Endometrial microvascular endothelial cells (primary cell): Measurements from ENCODE around the gene PTPRK. TPM values are rescaled to one million over a fixed set of nuclear protein-coding genes. Genes with fewer than 3 reads are reported as not detected.

Source experiments
- in situ Hi-C: cut with HindIII; loops from 2 replicates; pipeline ENCODE4 v1.10.0; 2017; ENCODE audit warnings: low sequenced_read_pairs, low pct_unique_long_range_greater_than_20kb; ENCODE audit errors: inconsistent ontology term
- total RNA-seq: library from RNA; depleted of rRNA; stranded (reverse); fragments of >200 nt; gene quantifications from one replicate; pipeline ENCODE4 v1.2.3, GENCODE V29; 2015; ENCODE audit errors: inconsistent ontology term

PTPRK gene
- total RNA-seq, 1 donor from 2014 or later: 60.4 TPM

DNA sequence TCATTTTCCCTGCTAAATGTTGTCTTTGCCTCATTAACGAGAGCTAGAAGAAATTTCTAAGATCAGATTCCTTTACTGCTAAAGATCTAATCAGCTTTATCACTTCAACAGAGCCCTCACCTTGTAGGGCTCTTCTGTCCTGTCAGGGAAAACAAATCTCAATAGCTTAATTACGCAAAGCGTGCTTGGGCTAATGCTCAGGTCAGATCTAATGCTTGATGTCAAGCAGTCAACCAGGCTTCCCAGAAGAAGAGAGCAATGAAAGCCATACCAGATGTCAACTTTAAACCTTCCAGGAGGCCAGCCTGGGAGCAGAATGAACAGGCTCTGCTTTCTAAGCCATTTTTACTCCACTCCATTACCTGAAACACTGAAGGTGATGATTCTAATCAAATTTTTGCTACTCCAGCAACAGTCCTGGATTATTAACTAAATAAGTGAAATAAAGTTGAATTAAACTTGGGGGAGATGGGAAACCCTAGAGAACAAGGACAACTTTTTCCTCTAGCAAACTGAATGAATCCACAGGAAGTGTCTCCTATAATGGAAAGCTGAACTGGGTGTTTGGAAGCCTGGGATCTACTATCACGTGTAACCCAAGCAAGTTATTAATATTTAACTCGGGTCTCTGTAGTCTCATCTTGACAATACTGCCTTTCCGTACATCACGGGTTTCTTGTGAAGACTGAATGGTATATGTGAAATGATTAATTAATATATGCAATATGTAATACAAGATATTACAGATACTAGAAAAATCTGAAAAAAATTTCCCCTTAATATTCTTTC, 273.7 kb downstream of the PTPRK start:
- in situ Hi-C loops: no loop called here

DNA sequence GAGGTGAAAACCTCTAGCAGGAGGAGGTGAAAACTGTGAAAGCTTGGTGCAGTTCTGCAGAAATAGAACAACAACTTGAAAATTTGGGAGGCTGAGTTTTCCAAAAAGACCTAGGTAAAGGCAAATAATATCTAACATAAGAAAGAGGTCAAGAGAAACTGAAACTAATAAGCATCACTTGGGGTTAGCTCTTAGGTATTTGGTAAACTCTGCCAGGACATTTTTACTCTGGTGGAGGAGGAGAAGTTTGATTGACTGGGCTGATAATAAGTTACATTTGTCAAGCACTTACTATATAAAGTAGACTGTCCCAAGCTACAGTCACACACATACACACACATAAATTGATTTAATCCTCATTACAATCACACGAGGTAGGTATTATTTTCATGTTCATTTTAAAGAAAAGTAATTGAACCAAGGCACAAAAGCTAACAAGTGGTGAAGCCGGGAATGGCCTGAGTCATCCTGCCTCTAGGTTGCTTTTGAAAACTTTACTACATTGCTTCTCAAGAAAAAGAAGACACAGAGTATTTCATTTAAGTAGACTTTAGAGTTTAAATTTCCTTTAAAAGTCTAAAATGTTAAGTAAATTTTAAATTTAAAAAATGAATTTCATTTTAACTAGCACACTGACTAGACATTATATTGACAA, 275.5 kb downstream of the PTPRK start:
- in situ Hi-C loops: no loop called here

DNA sequence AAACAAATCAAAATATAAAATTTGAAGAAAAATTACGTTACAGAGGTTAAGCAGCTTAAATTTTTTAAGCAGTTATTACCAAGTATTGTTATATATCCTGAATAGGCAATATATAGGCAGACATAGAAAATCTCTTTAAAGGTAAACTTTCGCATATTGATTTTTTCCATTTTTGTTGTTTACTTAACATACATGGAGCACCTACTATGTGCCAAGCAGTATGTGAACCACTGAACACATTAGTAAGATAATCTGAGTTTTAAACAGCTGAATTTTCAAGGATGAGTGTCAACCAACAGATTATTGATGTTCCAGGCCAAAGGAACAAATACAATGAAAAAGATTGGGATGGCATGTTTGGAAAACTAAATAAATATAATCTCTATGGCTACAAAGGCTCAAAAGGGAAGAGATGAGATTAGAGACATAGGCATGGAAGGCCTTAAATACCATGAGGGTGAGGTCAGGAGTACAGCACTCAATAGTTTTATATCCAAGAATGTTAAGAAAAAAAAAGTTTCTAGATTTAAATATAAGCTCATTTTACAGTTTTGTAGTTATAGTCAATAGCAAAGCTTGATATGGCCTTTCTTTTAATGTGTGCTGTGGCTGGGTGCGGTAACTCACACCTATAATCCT, 277.5 kb downstream of the PTPRK start:
- in situ Hi-C loops: no loop called here

DNA sequence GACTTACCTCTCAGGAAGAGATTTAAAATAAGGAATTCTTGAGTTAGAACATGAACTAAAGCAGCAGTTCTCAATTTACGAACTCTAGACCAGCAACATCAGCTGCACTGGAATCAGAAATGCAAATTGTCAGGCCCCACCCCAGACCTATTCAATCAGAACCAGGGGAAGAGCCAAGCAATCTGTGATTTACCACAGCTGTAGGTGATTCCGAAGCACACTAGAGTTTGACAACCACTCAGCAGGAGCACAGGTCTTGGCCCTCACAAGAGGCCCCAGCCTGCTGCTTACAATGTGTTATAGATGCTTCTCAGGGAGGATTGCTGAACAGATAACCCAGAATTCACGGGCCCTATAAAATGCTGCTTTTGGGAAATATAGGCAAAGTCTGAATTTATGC, 279.2 kb downstream of the PTPRK start:
- in situ Hi-C loops: no loop called here

DNA sequence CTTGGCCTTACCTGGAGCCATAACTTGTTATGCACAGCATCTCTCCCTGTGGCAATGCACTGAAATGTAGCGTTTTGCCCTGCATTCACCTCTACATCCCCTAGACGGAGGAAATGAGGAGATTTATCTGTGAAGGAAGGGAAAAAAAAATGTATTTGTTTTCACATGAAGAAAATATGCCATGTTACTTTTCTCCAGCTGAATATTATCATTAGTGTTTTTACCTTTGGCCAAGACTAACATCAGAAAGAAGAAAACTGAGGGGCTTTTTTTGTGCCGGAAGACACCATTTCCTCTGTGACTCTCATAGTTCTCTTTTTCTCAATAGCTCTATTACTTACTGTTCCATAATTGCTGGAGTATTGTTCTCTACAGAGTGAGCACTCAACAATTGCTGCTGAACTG, 280.4 kb downstream of the PTPRK start:
- in situ Hi-C loops: no loop called here

DNA sequence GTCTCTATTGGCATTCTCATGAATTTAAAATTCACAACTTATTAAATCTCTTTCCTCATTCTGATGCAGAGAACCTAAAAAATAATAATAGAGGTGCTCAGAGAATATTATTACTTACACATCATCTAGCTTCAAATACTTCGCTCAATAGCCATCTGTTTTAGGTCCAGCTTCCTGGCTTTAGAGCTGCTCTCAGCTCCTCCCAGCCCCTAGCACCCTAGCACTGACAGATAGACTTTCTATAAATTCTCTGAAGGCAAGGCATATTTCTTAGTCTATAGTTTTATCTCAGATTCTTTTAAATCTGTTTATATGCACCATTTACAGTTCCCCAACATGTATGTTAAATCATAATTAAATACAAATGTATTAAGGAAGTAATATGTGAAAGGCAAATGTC, 281.3 kb downstream of the PTPRK start:
- in situ Hi-C loops: no loop called here

DNA sequence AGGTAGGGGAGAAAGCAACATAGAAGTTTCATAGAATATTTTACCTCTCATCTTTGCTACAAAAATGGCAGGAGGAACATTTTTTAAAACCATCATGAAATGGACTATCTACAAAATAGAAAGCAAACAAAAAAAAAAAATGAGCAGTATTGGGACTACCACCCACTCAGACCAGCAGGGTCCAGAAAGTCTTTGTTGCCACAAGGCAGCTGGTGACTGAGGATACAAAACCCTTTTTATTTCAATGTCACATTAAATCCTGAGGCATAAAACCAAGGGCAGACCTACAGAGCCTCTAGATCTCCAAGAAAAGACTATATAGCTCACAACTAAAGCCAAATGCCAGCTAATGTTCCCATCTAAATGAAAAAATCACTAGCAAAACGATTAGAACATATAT, 282.2 kb downstream of the PTPRK start:
- in situ Hi-C loops: no loop called here

DNA sequence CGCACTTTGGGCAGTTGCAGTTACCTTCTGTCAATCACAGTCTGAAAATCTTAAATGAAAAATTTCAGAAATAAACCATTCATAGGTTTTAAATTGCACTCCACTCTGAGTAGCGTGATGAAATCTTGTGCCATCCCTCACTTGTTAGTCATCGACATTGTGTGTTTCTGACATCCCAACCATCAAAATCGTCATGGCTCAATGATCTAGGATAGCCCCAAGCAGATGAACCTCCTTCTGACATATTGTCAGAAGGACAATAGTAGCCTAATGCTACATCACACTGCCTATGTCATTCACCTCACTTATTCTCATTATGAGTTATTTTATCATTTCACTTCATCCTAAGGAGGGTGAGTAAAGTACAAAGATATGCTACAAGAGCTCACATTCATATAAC, 284.8 kb downstream of the PTPRK start:
- in situ Hi-C loops: no loop called here

DNA sequence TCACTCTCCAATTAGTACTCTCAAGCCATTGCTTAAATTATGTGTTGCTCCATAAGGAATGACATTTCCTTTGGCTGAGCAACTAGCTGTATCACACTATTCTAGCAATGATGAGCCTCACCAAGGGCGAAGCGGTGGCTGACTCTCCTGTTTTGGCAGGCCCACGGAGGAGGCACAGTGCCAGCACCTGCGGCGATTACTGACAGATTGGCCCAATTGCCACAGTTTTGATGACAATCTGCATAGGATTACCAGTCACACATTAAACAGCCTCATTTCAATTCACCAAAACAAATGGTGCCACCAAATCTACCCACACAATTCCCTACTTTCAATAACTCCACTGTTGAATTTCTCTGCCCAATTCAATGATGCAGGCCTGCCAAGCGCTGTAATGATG, 286.9 kb downstream of the PTPRK start:
- in situ Hi-C loops: no loop called here

DNA sequence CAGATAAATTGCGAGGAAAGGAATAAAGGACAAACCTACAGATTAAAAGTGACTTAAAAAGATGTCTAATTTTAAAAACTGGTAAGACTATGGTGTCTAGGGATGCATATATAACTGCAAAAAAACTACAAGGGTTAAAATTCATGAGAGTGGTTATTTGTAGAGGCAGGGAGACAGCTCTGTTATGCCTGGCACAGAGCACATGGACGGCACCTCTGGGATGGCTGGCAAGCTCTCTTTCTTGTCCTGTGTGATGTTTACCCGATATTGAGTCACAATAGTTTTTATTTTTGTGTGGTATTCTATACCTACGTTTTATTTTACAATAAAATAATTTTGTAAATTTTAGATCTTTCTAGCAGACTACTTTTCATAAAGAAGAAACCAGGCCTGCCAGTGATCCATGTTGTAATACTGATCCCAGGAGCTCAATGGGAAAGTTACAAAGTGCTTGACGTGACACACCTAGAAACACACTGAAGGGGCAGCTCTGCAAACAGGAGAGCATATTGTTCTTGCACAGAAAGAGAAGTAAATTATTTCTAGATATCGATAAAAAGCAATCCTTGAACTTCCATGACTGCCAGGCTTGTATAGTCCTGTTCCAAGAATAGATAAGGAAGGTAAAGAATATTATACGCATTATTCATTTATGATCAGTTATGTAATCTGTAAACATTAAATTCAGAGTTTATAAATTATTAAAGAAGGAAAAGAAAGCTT, 290.0 kb downstream of the PTPRK start:
- in situ Hi-C loops: no loop called here

DNA sequence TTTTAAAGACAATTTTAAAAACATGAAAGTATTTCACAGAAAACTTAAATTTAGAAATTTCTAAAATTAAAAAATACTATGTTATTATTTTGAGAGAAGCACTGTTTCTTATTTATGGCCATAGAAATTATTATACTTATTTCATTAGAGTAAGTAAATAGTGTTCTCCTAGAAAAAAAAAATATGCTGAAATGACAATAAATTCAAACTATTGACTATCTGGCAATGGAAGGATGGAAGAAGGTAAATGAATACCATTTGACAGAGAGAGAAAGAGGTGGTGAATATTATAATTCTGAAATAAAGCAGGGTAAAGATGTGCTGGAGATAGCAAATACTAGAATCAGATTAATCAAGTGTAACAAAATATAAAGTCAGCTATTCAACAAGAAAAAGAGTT, 294.8 kb downstream of the PTPRK start:
- in situ Hi-C loops: no loop called here

DNA sequence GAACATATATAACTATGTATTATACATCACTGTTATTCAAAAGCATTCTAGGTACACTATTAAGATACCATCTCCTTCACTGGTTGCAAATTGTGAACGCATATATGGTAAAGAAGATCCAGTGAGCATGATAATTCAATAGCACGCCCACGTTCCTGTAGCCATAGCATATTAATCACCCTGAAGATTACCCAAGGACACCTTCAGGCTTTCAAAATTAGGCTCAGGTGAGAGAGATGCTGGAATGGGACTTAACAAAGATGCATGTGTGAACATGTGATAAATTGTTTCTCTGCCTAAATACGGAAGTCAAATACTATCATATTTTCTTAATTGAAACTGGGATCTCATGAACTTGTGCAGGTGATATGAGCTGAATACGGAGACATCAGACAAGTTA, 303.5 kb downstream of the PTPRK start:
- in situ Hi-C loops: no loop called here

DNA sequence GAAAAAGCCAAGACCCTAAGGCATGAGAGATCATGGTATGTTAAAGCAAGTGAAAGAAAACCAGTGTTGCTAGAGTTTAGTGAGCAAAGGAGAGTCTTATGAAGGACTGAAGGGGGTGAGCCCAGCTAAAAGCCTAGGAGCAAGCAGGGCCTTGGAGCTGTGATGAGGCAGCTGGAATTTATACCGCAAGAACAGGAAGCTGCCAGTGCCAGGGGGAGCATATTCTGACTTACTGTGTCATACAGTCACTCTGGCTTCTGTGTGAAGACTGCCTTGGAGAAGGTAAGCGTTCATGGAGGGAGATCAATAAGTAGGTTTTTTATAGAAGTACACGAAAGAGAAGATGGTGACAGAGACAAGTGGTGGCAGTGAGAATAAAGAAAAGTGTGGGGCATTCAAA, 310.6 kb downstream of the PTPRK start:
- in situ Hi-C loops: no loop called here

DNA sequence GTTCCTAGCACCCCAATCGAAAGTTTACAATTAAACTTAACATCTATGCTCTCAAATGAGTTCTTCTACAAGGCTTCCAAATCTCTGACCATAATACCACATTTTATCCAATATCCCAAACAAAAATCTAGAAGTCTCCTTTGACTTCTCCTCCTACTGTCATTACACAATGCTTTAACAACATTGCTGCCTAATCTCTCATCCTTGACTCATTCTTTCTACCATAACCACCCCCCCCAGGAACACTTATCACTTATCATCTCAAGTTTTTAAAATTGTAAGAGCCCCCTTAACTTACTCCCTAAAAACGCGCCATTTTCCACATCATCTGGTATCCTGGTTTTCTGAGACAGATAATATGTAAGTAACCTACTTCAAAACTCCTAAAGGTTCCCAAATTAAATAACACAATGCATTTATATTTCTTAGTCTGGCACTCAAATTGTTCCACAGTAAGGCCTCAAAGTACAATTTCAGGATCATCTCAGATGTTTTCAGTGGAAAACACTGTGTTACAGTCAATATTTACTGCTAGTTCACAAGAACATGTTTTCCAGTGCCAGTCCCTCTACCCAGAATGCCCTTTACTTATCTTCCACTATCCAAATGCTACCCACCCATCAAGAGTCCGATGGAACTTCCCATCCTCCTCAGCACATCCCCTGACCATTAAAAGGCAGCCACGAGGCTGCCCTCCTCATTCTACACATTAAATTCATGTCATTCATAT, 311.4 kb downstream of the PTPRK start:
- in situ Hi-C loops: no loop called here

DNA sequence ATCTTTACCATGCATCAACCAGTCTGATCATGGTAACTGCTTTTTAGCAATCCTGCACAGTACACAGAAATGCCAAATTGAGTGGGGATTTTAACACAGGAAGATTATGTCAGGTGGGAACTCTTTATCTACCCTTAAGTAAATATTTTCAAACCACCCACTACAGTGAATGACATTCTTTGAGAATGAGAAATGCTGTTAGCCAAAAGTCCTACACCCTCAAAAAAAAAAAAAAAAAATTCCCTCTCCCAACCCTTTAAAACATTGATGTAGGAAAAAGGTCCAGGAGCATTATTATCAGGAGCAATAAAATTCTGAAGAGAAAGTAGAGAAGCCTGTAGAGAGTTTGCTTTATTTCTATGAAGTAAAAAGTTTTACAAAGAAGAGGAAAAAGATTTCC, 312.3 kb downstream of the PTPRK start:
- in situ Hi-C loops: no loop called here

DNA sequence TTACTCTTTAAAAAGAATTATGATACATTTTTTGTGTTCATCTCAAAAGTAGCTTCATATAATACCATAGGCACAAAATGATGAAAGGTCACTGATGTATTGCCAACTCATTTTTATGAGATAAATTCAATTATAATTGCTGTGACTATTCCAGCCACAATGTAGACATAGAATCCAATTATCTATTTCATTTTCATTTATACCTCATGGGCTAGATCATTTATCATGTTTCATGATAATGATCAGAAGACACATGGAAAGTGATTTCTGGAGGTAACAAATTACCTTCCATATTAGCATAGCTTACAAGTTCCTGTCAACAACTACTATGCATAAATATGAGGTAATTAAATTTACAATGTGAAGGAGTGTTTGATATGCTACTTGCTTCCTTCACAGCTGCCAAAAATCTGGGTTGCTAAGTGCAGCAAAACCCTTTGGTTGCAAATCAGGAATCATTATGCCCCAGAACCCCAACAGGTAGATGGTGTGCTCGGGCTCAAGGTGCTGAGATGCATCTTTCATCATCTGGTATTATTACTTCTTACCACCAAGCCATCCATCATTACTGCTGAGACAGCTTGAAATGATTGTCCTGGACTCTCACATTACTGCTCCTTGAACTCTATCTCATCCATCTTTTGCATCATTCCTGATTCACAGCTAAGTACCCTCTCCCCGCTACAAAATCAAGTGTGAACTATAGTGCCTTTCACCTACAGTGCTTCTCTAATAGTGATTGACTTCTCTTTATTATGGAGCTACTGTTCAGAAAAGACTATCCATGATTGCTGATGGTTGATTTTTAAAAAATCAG, 313.6 kb downstream of the PTPRK start:
- in situ Hi-C loops: no loop called here

DNA sequence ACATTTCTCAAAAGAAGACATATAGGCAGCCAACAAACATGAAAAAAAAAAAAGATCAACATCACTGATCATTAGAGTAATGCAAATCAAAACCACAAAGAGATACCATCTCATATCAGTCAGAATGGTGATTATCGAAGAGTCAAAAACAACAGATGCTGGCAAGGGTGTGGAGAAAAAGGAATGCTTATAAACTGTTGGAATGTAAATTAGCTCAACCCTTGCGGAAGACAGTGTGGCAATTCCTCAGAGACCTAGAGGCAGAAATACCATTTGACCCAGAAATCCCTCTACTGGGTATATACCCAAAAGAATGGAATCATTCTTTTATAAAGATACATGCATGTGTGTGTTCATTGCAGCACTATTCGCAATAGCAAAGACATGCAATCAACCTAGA, 315.8 kb downstream of the PTPRK start:
- in situ Hi-C loops: no loop called here

DNA sequence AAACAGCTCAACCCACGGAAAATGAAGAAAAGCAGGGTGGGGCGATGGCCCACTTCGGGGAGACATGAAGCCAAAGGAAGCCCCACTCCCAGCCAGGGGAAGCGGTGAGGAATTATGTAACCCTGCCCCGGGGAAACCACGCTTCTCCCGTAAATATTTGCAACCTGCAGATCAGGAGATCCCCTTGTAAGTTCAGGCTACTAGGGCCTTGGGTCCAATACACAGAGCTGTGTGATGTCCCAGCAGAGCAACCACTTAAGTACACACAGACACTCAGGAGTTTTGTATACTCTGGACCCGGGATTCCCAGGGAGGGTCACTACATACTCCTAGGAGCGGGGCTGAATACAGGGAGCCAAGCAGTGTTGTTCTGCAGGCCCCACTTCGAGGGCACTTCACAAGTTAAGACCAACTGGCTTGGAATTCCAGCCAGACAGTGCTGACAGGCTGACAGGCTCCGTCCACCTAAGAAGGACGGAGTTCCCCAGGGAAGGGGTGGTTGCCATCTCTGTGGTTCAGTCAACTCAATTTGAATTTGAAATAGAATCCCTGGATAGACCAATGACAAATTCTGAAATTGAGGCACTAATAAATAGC, 318.1 kb downstream of the PTPRK start:
- in situ Hi-C loops: no loop called here
